Erythroblast (primary cell): ENCODE data around the gene MATK.

Source experiments
- DNase-seq, 2 experiments: peaks; one replicate each; lab custom pipeline; 2025; lab: John Stamatoyannopoulos, UW
- GATA1 ChIP-seq: IDR thresholded peaks from 2 replicates; pipeline ENCODE4 v1.6.1; 2011; ENCODE audit warnings: low read depth, mild to moderate bottlenecking, control low read depth, low read length, moderate library complexity
- POLR2A ChIP-seq: IDR thresholded peaks from 2 replicates; pipeline ENCODE4 v1.6.1; 2011; ENCODE audit warnings: mild to moderate bottlenecking, low read length

MATK gene, protein sequence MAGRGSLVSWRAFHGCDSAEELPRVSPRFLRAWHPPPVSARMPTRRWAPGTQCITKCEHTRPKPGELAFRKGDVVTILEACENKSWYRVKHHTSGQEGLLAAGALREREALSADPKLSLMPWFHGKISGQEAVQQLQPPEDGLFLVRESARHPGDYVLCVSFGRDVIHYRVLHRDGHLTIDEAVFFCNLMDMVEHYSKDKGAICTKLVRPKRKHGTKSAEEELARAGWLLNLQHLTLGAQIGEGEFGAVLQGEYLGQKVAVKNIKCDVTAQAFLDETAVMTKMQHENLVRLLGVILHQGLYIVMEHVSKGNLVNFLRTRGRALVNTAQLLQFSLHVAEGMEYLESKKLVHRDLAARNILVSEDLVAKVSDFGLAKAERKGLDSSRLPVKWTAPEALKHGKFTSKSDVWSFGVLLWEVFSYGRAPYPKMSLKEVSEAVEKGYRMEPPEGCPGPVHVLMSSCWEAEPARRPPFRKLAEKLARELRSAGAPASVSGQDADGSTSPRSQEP

DNA sequence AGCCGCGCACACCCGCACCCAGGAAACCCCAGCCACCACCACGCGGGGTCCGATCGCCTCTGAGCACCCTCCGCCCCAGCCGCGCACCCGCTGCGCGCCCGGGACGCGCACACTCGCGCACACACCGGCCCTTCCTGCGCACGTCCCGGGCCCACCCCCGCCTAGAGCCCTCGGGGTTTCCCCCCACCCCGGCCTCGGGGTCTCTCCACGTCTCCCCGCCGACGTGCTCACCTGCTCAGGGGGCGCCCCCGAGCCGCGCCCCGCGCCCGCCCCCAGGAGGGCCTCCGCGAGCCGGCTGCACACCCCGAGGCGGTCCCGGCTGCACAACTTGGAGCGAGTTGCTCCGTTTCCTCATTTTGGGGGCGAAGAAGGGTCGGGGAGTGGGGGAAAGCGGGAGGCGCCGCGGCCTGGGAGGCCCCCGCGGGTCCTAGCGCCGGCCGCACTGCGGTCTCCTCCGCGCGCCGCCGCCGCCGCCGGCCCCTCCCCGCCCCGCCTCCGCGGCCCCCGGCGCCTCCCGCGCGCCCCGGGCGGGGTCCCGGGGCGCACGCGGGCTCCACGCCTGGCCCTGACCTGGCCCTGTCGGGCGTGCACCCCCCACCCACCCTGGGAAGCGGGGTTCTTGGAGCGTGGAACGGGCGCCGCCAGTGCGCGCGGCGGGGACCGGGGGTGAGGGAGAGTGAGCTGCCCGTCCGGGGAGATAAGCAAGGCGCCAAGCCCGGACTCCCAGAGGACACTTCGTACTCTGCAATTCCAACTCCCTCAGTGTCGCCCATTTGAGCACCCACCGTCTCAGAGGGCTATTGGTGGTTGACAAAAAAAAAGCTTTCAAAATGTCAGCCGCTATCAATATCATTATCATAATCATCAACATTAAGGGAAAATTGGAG lies at the start of gene MATK:
Gene MATK (minus strand): TSS at position 444 of the 887 bp plus-strand sequence. CDS start 1,246 bp downstream, outside the sequence.
- TF ChIP-seq POLR2A (no peak), GATA1 (no peak)
- DNase-seq = no peak

DNA sequence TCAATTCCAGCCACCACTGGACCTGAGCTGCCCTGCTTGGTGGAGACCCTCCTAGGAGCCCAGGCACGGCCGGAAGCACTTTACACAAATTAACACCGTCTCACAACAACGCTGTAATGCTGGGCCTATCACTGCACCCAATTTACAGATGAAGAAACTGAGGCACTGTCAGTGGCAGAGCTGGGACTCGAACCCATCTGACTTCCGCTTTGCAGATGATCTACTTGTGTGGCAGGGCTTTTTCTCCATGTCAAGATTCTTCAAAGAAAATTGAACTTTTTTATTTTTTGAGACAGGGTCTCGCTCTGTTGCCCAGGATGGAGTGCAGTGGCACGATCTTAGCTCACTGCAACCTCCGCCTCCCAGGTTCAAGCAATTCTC lies 48.9 kb upstream of the MATK start:
- no peak for DNase-seq
- no peak for TF ChIP-seq POLR2A
- no peak for TF ChIP-seq GATA1

DNA sequence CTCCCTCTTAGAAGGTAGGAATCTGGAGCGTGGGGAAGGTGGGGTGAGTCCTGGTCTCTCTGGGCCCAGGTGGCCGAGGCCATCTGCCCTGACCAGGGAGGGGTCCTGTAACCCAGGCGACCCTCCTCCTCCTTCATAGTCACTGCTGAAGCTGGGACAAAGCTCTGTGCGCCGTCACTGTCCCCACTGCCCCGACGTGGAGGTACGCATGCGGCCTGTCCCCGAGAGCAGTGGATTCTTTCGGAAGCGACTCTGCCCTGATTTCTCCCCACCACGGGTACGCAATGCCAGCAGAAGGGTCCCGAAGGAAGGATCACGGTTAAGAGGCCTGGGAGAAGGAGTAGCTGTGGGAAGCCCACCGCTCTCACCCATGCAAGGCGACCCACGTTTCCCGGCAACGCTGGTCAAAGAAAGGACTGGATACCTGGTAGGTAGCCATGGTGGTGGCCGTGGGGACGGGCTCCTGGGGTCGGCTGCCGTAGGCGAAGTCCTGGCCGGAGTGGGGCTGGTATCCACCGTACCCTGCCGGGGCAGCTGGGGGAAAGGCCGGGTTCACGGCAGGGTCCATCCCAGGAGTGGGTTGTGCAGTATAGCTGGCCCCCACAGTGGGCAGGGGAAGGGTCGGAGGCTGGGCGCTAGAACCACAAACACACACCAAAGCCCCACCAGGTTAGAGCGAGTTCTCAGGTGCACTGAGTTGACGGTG lies 48.3 kb upstream of the MATK start:
- no peak for TF ChIP-seq POLR2A
- TF ChIP-seq GATA1 = no peak
- no peak for DNase-seq

DNA sequence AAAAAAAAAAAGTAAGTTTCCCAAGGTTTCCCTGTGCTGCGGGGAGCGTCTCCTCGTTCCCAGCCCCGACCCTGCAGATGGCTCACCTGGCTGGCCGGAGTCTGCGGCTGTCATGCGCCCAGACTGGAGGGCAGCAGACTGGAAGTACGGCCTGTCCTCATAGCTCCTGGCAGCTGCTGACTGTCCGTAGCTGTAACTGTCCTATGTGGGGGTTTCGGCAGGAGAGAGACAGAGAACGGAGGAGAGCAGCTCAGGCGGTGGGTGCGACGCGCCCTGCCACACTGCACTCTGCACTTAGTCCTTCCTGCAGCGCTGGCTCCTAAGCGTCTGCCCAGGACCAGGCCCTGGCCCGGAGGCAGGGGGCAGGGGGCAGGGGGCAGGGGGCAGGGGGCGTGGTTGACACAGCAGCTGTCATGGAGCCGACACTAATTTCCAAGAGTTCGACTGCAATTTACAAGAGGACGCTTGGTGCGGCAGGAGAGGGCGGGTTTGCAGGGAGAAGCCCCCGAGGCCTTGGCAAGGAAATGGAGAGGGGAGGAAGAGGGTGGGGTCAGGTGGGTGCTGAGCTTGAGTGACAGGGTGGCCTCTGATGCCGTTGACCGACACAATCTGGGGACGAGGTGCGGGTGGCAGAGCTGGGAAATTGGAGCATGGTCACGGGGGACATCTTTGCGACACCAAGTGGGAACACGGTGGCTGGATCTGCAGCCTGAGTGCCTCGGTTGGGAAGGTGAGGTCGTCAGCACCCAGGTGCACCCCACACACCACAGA lies 47.6 kb upstream of the MATK start:
- no peak for DNase-seq
- no peak for TF ChIP-seq GATA1
- no peak for TF ChIP-seq POLR2A

DNA sequence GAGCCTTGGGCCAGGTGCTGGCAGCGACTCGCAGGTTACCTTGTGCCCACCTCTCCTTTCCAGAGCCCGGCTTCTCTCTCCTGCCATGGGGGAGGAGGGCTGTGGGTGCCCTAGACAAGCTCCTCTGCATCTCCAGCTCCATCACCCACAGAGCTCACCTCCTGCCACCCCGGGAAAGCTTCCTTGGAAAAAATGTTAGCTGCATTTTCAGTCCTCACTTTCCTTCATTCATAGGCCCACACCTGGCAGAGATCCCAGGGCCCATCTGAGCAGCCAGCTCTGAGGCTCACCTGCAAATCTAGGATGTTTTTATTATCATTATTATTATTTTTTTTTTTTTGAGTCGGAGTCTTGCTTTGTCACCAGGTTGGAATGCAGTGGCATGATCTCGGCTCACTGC lies 45.8 kb upstream of the MATK start:
- no peak for TF ChIP-seq GATA1
- TF ChIP-seq POLR2A = no peak

DNA sequence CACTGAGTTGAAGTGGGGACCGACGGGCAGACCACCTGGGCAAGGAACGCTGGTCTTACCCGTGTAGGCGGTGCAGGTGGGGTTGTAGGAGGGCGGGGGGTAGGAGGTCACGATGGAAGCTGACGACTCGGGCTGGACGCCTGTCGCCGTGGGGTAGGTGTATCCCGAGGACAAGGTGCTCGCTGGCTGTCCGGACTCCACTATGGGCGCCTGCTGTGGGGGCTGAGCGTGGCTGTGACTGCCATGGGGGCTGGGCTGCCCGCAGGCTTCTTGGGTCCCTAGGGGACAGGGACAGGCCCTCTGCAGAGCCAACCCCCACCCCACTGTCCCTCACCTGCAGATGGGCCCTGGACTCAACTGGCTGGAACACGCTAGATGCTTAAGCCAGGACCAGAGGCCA lies 45.4 kb upstream of the MATK start:
- TF ChIP-seq POLR2A (no peak), GATA1 (no peak)
- no peak for DNase-seq

More for the DNA sequence above, 45.8 kb upstream of the MATK start:
- no peak for DNase-seq

DNA sequence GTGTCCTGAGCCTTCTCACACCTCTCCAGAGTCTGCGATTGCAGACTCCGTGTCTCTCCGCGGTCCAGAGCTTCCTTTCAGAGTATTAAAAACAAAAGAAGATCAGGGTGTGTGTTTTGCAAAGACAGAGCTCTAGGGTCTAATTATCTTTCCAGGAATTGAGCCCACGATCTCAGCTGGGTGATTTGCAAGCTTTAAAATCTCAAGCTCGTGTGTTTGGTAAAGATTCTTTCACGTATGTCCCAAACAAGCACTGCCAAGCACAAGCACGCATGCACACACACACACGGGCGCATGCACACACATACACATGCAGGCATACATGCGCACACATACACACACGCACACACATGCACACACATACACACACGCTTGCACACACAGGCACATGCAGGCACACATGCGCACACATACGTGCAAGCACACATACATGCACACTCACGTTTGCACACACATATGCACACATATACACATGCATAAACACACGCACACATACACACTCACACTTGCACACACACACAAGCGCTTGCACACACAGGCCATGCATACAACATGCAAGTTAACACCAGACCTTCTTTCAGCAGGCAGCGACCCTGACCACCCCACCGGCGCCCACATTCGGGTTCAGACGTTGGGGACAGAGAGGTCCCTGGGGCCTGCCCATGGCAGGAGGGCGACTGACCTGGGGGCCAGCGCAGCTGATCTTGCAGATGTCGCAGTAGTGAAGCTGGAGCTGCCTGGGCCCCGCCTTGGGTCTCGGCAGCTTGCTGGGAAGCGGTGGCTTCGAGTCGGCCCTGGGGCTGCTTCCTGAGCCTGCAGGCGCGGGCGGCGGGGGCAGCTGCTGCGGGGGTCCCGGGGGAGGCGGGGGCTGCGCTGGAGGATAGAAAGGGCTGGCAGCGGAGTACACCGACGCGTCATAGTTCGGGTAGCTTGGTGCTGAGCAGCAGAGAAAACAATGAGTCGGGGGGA lies 44.7 kb upstream of the MATK start:
- TF ChIP-seq GATA1 (no peak), POLR2A (no peak)
- DNase-seq = no peak

DNA sequence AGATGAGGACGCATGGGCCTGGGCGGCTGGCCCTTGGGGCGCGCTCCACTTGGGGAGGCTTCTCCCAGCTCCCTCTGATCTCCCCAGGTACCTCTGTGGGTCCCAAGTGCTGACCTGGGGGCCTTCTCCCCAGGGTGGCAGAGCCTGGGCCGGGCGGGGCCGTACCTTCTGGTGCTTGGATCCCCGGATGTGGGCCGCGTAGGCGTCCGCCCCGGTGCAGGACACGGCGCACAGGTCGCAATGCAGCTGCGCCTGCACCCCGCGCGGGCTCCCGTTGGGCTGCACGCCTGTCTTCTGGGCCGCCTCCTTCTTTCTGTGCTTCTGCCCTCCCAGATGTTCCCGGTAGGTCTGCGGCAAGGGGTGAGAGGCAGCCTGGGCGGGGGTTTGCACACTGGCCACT lies 41.1 kb upstream of the MATK start:
- no peak for DNase-seq
- TF ChIP-seq GATA1 (no peak), POLR2A (no peak)

DNA sequence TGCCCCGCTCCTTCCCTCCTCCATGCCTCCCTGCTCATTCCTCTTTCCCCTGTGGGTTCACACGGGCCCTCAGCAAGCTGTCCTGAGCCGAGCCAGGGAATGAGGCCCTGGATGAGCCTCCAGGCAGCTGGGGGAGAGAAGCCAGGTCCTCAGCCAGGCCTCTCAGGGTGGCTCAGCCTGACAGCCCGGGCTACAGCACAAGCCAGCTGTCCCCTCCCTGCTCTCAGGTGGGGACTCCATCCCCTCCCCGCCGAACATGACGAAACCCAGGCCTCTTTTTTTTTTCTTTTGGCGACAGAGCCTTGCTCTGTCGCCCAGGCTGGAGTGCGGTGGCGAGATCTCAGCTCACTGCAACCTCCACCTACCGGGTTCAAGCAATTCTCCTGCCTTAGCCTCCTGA lies 40.0 kb upstream of the MATK start:
- no peak for TF ChIP-seq POLR2A
- no peak for TF ChIP-seq GATA1
- no peak for DNase-seq

DNA sequence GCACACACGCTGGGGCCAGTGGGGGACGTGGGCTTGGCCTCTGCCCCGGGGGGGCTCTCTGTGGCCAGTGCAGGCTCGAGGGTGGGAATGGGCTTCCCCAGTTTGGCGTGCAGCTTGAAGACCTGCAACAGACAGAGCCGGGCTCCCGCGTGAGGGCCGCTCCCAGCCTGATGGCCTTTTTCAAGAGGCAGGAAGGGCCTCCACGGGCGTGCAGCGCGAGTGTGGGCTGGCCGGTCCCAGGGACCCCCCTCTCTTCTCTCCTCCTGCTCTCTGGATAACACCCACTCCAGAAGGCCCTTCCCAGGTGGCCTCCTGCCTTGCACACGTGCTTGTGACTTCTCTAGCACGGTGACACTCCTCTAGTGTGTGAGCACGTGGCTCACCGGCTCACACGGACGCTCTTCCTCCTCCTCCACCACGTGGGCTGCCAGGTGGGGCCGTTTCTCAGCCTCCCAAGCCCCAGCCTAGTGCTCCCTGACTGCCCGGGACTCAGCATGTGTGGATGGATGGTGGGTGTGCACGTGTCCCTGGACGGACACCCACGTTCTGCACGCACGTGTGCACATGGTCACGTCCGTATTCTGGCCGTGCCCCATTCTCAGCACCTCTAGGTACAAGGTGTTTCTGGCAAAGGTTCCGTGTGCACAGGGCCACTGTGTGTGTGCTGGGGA lies 39.2 kb upstream of the MATK start:
- TF ChIP-seq GATA1 = no peak
- TF ChIP-seq POLR2A = no peak
- DNase-seq = no peak

DNA sequence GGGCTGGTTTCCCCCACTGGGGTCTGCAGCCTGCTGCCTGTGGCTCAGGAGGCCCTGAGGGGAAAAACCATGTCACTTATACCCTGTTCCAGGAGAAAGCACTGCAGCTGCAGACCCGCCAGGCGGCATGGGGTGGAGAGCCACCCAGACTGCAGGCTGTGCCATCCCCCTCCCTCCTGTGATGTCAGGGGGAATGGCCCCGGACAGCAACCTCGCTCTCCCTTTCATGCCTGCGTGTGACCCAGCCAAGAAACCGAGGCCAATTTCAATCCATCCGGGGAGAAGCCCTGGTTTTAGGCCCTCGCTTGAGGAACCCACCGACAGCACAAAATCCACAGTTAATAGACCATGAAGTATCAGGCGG lies 37.2 kb upstream of the MATK start:
- TF ChIP-seq GATA1 (no peak), POLR2A (no peak)
- no peak for DNase-seq
